WI38 (cell line): ENCODE data around the gene CCDC117.

Source experiments
- H3K4me3 ChIP-seq: 2 replicates; pipeline ENCODE4 v1.5.1; 2011; ENCODE audit warnings: low read depth, mild to moderate bottlenecking, control low read depth, low read length
- TF ChIP-seq, protein P1 (sequence below): IDR thresholded peaks from 2 replicates; pipeline ENCODE4 v1.5.1; 2012; ENCODE audit warnings: low read depth, mild to moderate bottlenecking, control low read depth, low read length

CCDC117 gene

DNA sequence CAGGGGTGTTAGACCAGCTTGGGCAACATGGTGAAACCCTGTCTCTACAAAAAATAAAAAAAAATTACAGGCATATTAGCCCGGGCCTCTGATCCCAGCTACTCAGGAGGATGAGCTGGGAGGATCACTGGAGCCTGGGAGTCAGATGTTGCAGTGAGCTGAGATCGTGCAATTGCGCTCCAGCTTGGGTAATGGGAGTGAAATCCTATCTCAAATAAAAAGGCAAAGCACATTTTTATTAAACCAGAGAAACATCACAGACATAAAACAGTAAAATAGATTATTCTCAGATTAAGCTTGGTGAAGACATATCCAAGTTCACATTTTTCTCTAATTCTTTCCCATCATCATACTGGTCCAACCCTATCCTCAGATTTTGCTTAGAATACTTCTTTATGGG is 57.9 kb downstream of the CCDC117 start:
- H3K4me3 ChIP-seq, result no peak overlapping the region
- TF ChIP-seq, protein P1, sequence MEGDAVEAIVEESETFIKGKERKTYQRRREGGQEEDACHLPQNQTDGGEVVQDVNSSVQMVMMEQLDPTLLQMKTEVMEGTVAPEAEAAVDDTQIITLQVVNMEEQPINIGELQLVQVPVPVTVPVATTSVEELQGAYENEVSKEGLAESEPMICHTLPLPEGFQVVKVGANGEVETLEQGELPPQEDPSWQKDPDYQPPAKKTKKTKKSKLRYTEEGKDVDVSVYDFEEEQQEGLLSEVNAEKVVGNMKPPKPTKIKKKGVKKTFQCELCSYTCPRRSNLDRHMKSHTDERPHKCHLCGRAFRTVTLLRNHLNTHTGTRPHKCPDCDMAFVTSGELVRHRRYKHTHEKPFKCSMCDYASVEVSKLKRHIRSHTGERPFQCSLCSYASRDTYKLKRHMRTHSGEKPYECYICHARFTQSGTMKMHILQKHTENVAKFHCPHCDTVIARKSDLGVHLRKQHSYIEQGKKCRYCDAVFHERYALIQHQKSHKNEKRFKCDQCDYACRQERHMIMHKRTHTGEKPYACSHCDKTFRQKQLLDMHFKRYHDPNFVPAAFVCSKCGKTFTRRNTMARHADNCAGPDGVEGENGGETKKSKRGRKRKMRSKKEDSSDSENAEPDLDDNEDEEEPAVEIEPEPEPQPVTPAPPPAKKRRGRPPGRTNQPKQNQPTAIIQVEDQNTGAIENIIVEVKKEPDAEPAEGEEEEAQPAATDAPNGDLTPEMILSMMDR, result no peak

DNA sequence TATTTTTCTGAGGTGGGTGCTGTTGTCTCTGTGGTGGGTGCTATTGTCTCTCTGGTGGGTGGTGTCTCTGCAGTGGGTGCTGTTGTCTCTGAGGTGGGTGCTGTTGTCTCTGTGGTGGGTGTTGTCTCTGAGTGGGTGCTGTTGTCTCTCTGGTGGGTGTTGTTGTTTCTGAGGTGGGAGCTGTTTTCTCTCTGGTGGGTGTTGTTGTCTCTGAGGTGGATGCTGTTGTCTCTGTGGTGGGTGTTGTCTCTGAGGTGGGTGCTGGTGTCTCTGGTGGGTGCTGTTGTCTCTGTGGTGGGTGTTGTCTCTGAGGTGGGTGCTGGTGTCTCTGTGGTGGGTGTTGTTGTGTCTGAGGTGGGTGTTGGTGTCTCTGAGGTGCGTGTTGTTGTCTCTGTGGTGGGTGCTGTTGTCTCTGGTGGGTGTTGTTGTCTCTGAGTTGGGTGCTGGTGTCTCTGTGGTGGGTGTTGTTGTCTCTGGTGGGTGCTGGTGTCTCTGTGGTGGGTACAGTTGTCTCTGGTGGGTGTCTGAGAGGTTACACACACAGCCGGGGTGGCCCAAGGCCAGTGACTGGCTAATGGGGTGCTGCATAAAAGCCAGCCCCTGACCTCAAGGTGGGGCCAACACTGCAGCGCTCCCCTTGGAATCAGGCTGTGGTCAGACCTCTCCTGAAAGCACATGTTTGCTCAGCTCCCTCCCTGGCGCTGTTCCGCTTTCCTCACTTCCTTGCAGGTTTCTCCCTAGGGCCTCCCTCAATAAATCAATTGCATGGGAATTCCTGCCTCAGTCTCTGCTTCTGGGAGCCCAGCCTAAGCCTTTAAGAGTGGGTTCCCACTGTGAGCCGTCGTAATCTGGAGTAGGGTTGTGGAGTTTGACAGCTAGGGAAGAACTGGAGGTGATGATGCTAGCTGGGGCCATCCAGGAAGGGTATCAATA is 58.9 kb downstream of the CCDC117 start:
- TF ChIP-seq, protein P1, result no peak
- H3K4me3 ChIP-seq, result no peak overlapping the region

DNA sequence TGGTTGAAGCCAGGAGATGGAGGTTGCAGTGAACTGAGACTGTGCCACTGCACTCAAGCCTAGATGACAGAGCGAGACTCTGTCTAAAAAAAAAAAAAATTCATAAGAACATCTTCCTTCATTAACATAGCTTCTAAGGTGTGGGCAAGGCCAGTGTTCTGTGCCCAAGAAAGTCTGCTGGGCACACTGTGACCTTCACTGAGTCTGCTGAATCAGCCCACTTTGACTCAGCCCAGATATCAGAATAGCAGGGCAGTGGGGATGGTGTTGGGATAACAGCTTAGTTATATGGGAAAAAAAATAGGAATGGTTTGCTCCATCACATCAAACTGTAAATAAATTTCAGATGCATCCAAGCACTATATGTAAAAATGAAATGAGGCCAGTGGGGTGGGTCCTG is 60.2 kb downstream of the CCDC117 start:
- no peak overlapping the region for H3K4me3 ChIP-seq
- TF ChIP-seq, protein P1, result no peak

DNA sequence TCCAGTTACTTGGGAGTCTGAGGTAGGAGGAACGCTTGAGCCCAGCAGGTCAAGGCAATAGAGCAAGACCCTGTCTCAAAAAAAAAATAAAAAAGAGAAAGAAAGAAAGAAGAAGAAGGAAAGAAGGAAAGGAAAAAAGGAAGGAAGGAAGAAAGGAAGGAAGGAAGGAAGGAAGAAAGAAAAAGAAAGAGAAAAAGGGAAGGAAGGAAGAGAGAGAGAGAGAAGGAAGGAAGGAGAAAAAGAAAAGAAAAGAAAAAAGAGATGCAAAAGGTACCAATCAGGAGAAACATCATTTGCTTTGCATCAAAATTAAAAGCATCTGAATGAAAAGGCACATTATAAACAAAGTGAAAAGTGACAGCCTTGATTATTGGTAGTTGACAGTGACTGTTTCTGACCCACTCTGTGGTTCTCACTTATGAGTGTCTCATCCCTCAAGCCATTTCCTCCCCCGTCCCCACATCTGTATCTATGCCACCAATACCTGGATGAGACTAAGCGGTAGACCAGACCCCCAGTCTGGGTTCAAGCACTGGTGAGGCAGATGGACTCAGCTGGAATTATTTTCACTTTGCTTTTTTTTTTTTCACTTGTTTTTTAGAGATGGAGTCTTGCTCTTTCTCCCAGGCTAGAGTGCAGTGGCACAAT is 60.9 kb downstream of the CCDC117 start:
- TF ChIP-seq, protein P1, result no peak
- H3K4me3 ChIP-seq, result no peak overlapping the region

DNA sequence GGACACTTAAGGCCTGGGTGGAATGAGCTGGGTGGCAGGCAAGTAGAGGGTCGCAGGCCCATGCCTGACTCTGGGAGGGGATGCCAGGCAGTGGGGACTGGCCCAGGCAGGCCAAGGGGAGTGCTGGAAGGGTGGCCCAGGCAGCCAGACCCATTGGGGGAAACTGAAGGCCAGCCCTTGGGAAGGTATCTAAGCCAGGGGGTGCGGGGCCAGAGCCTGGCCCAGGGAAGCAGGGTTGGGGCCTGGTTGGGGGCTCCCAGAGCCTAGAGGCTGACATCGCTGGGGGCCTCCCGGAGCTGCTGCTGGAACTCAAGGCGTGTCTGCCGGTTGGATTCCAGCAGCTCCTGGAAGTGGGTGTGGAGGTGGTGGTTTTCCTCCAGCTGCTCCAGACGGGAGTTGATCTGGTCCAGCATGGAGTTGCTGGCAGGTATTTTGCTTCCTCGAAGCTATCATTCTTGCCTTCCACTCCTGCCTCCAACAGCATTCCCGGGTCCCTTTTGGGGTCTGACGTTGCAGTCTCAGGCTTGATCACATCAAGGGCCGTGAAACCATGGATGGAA is 63.2 kb downstream of the CCDC117 start:
- no peak overlapping the region for H3K4me3 ChIP-seq
- TF ChIP-seq, protein P1, result no peak

DNA sequence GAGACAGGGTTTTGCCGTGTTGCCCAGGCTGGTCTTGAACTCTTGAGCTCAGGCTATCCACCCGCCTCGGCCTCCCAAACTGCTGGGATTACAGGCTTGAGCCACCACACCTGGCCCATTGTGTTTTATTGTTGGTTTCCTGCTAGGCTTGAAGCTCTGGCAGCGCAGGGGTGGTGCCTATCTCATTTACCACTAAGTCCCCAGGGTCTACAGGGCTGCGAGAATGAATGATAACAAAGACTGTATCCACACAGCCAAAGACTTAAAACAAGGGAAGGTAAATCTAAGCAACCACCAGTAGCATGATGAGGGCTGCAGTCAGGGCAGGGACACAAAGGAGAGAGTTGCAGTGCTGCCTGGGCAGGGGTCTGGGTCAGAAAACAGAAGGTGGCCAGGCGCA is 65.1 kb downstream of the CCDC117 start:
- H3K4me3 ChIP-seq, result no peak overlapping the region
- TF ChIP-seq, protein P1, result no peak
